K562 (cell line): Measurements from ENCODE around the gene CFAP69. TPM values are rescaled to one million over a fixed set of nuclear protein-coding genes. Genes with fewer than 3 reads are reported as not detected.
A peak's percentile ranks its signal among the peaks of the same experiment; 100 is the strongest.

Experiments used
- CLOCK ChIP-seq: fragments of 250-450 bp; sonication (Bioruptor Pico); IDR thresholded peaks from 2 replicates; pipeline ENCODE4 v1.4.0; 2020; ENCODE audit warnings: mild to moderate bottlenecking, moderate library complexity, borderline replicate concordance
- E2F6 ChIP-seq, 2 experiments: IDR thresholded peaks; 2 replicates each; pipeline ENCODE4 v1.6.1; 2011; ENCODE audit warnings: borderline replicate concordance in 1 of 2, control low read depth in 1 of 2, low read depth in 1 of 2, low read length in 1 of 2, mild to moderate bottlenecking in 1 of 2, mixed read lengths in 1 of 2, moderate library complexity in 1 of 2; ENCODE audit not compliant: insufficient read depth in 1 of 2, insufficient read length in 1 of 2, poor library complexity in 1 of 2, severe bottlenecking in 1 of 2; ENCODE audit errors: extremely low read depth in 1 of 2
- L3MBTL2 ChIP-seq: fragments of 450-650 bp; IDR thresholded peaks from 2 replicates; pipeline ENCODE4 v1.6.1; 2016; ENCODE audit warnings: mild to moderate bottlenecking, moderate library complexity
- RNF2 ChIP-seq: sonication (generic); IDR thresholded peaks from 2 replicates; pipeline ENCODE4 v1.6.1; 2016
- polyA plus RNA-seq, 8 experiments: library from polyadenylated mRNA; depleted of rRNA in 4 of 8; stranded (reverse) in 5 of 8; unstranded in 3 of 8; fragments of >200 nt; fragmentation: Nextera tagmentation in 2 of 8; fragmentation: Illumina TruSeq in 1 of 8; extraction: Ambion mirVana in 2 of 8; extraction: Trizol in 1 of 8; gene quantifications; 2 replicates each; pipeline versions ENCODE4 v1.2.1 to v1.2.3, GENCODE V29; 2011 to 2014; ENCODE audit warnings: inconsistent platforms in 1 of 8, missing spikeins in 1 of 8
- total RNA-seq, 7 experiments: library from RNA; depleted of rRNA in 6 of 7; stranded (reverse); fragments of >200 nt in 6 of 7; fragmentation: Illumina TruSeq in 2 of 7; extraction: Trizol in 2 of 7; gene quantifications; 2 replicates each; pipeline versions ENCODE4 v1.2.1 to v1.2.3, GENCODE V29; 2011 to 2021; ENCODE audit warnings: low replicate concordance in 1 of 7
- TF ChIP-seq, protein P1 (sequence below): fragments of 450-650 bp; IDR thresholded peaks from 2 replicates; pipeline ENCODE4 v1.6.1; 2016; ENCODE audit warnings: mild to moderate bottlenecking, moderate library complexity

Gene CFAP69
- total and polyA plus RNA-seq, 9 of the 15 experiments (the other 6 are each of a cell fraction or from before 2014, with no cell fraction given): 0.24 to 5.1 (median 1.7) TPM

DNA sequence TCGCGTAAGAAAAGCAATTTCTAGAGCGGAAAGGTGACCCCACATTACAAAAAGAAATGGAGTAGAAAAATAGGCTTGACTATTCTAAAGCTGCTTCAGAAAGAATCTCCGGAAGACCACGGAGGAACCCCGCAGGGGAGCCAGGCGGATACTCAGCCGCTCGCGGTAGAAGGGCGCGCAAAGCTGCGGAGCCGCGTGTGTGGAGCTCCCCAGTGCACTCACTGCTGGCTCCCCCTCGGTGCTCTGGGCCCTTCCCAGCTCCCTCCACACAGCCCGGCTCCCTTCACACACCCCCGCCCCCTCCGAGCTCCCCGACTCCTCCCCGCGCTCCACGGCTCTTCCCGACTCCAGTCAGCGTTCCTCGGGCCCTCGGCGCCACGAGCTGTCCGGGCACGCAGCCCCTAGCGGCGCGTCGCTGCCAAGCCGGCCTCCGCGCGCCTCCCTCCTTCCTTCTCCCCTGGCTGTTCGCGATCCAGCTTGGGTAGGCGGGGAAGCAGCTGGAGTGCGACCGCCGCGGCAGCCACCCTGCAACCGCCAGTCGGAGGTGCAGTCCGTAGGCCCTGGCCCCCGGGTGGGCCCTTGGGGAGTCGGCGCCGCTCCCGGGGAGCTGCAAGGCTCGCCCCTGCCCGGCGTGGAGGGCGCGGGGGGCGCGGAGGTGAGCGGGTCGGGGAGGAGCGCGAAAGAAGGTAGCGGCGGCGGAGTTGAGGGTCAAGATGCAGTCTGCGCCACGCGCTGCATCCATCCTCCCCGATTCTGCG, 33.4 kb upstream of the CFAP69 start, which contains the start of gene STEAP2 (continued):
- TF ChIP-seq, protein P1, sequence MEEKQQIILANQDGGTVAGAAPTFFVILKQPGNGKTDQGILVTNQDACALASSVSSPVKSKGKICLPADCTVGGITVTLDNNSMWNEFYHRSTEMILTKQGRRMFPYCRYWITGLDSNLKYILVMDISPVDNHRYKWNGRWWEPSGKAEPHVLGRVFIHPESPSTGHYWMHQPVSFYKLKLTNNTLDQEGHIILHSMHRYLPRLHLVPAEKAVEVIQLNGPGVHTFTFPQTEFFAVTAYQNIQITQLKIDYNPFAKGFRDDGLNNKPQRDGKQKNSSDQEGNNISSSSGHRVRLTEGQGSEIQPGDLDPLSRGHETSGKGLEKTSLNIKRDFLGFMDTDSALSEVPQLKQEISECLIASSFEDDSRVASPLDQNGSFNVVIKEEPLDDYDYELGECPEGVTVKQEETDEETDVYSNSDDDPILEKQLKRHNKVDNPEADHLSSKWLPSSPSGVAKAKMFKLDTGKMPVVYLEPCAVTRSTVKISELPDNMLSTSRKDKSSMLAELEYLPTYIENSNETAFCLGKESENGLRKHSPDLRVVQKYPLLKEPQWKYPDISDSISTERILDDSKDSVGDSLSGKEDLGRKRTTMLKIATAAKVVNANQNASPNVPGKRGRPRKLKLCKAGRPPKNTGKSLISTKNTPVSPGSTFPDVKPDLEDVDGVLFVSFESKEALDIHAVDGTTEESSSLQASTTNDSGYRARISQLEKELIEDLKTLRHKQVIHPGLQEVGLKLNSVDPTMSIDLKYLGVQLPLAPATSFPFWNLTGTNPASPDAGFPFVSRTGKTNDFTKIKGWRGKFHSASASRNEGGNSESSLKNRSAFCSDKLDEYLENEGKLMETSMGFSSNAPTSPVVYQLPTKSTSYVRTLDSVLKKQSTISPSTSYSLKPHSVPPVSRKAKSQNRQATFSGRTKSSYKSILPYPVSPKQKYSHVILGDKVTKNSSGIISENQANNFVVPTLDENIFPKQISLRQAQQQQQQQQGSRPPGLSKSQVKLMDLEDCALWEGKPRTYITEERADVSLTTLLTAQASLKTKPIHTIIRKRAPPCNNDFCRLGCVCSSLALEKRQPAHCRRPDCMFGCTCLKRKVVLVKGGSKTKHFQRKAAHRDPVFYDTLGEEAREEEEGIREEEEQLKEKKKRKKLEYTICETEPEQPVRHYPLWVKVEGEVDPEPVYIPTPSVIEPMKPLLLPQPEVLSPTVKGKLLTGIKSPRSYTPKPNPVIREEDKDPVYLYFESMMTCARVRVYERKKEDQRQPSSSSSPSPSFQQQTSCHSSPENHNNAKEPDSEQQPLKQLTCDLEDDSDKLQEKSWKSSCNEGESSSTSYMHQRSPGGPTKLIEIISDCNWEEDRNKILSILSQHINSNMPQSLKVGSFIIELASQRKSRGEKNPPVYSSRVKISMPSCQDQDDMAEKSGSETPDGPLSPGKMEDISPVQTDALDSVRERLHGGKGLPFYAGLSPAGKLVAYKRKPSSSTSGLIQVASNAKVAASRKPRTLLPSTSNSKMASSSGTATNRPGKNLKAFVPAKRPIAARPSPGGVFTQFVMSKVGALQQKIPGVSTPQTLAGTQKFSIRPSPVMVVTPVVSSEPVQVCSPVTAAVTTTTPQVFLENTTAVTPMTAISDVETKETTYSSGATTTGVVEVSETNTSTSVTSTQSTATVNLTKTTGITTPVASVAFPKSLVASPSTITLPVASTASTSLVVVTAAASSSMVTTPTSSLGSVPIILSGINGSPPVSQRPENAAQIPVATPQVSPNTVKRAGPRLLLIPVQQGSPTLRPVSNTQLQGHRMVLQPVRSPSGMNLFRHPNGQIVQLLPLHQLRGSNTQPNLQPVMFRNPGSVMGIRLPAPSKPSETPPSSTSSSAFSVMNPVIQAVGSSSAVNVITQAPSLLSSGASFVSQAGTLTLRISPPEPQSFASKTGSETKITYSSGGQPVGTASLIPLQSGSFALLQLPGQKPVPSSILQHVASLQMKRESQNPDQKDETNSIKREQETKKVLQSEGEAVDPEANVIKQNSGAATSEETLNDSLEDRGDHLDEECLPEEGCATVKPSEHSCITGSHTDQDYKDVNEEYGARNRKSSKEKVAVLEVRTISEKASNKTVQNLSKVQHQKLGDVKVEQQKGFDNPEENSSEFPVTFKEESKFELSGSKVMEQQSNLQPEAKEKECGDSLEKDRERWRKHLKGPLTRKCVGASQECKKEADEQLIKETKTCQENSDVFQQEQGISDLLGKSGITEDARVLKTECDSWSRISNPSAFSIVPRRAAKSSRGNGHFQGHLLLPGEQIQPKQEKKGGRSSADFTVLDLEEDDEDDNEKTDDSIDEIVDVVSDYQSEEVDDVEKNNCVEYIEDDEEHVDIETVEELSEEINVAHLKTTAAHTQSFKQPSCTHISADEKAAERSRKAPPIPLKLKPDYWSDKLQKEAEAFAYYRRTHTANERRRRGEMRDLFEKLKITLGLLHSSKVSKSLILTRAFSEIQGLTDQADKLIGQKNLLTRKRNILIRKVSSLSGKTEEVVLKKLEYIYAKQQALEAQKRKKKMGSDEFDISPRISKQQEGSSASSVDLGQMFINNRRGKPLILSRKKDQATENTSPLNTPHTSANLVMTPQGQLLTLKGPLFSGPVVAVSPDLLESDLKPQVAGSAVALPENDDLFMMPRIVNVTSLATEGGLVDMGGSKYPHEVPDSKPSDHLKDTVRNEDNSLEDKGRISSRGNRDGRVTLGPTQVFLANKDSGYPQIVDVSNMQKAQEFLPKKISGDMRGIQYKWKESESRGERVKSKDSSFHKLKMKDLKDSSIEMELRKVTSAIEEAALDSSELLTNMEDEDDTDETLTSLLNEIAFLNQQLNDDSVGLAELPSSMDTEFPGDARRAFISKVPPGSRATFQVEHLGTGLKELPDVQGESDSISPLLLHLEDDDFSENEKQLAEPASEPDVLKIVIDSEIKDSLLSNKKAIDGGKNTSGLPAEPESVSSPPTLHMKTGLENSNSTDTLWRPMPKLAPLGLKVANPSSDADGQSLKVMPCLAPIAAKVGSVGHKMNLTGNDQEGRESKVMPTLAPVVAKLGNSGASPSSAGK: peak; percentile 72
- peak; percentile 20; the same call in 1 of the 2 replicates for TF ChIP-seq RNF2
- peak; percentile 60; the same call in 1 of the 2 replicates for TF ChIP-seq L3MBTL2
- no peak for TF ChIP-seq CLOCK
- peak; percentile 46 to 86 for TF ChIP-seq E2F6 (IDR thresholded peaks at IDR 0.05; ENCODE audit: borderline replicate concordance in 1 of 2, extremely low read depth in 1 of 2, insufficient read depth in 1 of 2, insufficient read length in 1 of 2, low read depth in 1 of 2, low read length in 1 of 2, poor library complexity in 1 of 2, severe bottlenecking in 1 of 2)
